ENCODE data around the gene ANO10. TPM values are rescaled to one million over a fixed set of nuclear protein-coding genes. Genes with fewer than 3 reads are reported as not detected.

The ANO10 gene
- total RNA-seq, 1 donor from 2014 or later: 24.9 TPM

DNA sequence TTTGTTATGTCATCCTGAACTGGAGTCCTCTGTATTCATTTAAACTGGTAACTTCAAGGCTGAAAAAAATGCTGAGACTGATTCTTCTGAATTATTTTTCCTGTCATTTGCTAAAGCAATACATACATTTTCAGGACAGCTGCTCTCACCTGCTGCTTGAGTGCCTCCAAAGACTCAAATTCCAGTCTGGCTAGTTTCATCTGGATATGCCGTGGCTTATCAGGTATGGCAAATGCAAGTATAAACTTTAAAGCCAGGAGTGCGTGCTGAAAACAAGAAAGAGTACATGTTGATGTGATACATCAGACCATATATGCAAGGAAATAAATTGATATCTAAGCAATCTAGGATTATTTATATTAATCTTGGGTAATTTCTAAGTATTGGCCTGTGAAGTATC is 189.3 kb downstream of the ANO10 start:
- no peak overlapping the region for H3K4me3 ChIP-seq
- peaks cover 0 to 6% of the 10 kb centered on the region in 2 donors for H3K36me3 ChIP-seq
- H3K27ac ChIP-seq: no peak overlapping the region
- no peaks in the 10 kb centered on the region for H3K4me1 ChIP-seq
- DNase-seq (ENCODE audit: low spot score in 2 of 2): no peak
- intact Hi-C loops (cut with DNase I): no loop called here
- H3K27me3 ChIP-seq: no peaks in the 10 kb centered on the region
- TF ChIP-seq, protein P1, sequence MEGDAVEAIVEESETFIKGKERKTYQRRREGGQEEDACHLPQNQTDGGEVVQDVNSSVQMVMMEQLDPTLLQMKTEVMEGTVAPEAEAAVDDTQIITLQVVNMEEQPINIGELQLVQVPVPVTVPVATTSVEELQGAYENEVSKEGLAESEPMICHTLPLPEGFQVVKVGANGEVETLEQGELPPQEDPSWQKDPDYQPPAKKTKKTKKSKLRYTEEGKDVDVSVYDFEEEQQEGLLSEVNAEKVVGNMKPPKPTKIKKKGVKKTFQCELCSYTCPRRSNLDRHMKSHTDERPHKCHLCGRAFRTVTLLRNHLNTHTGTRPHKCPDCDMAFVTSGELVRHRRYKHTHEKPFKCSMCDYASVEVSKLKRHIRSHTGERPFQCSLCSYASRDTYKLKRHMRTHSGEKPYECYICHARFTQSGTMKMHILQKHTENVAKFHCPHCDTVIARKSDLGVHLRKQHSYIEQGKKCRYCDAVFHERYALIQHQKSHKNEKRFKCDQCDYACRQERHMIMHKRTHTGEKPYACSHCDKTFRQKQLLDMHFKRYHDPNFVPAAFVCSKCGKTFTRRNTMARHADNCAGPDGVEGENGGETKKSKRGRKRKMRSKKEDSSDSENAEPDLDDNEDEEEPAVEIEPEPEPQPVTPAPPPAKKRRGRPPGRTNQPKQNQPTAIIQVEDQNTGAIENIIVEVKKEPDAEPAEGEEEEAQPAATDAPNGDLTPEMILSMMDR (IDR thresholded peaks at IDR 0.05): no peak
- no peaks in the 10 kb centered on the region for H3K9me3 ChIP-seq

DNA sequence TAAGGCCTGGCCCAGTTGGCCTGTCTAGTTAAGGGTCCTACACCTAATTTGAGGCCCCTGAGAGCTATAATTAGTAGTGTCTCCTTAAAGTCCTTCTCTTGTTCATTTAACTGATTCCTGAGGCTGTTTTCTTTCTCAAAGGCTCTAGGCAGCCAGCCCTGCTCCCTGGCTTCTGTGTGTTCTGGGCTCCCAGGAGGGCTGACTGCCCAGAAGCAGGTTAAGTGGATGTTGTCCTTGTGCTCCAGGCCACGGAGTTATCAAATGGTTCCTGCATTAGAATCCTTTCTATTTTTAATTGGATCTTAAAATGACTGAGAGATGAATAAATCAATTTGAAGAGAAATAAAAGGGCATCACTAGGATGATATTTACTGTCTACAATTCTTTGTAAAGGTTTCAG is 195.4 kb downstream of the ANO10 start:
- Histone ChIP-seq H3K4me1 (peaks cover 0 to 6% of the 10 kb centered on the region in 2 donors), H3K4me3 (no peak overlapping the region), H3K36me3 (peaks cover 0 to 4% of the 10 kb centered on the region in 2 donors), H3K27ac (peak overlapping the region; percentile 30 to 34), H3K27me3 (no peaks in the 10 kb centered on the region), H3K9me3 (peaks cover 0 to 7% of the 10 kb centered on the region in 2 donors)
- intact Hi-C loops (cut with DNase I): no loop called here
- TF ChIP-seq, protein P1 (IDR thresholded peaks at IDR 0.05): no peak
- DNase-seq (ENCODE audit: low spot score in 2 of 2): no peak

DNA sequence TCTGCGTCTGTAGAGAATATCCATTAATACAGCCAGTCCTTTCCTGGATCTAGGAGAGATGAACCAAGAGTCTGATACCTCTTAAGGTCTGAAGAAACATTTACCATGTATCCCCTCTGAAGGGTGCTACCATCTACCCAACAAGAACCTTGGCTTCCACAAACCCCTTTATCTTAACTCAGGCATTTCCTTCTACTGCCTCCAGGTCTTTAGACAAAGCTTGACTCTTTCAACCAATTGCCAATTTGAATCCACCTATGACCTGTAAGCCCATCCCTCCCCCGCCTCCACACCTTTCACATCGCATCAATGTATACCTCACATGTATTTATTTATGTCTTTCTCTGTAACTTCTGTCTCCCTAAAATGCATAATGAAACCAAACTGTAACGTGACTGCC is 196.0 kb downstream of the ANO10 start:
- Histone ChIP-seq H3K27me3 (no peaks in the 10 kb centered on the region), H3K36me3 (no peaks in the 10 kb centered on the region), H3K9me3 (peaks cover 0 to 7% of the 10 kb centered on the region in 2 donors), H3K27ac (peak overlapping the region; percentile 30 to 34), H3K4me3 (no peak overlapping the region), H3K4me1 (peaks cover 0 to 6% of the 10 kb centered on the region in 2 donors)
- DNase-seq (ENCODE audit: low spot score in 2 of 2): no peak
- intact Hi-C loops (cut with DNase I): no loop called here
- TF ChIP-seq, protein P1 (IDR thresholded peaks at IDR 0.05): no peak

DNA sequence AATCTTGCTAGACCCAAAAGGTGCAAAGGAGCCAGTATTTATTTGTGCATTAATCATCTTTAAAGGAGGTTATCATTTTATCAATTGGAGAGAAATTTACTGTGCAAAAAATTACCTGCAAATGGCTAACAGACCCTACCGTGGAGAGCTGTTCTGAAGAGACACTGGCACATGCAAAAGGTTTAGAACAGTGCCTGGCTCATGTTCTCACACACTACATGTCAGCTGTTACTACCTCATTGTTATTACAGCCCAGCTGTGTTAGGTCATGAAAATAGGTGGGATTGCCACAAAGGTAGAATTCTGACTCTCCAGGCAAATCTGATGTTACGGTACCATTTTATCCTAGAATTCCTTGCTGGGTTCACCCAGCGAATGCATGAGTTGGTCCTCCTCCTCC is 198.2 kb downstream of the ANO10 start:
- Histone ChIP-seq H3K9me3 (peaks cover 0 to 7% of the 10 kb centered on the region in 2 donors), H3K36me3 (no peaks in the 10 kb centered on the region), H3K27ac (no peak overlapping the region), H3K4me3 (no peak overlapping the region), H3K27me3 (no peaks in the 10 kb centered on the region), H3K4me1 (peaks cover 0 to 6% of the 10 kb centered on the region in 2 donors)
- DNase-seq (ENCODE audit: low spot score in 2 of 2): no peak
- TF ChIP-seq, protein P1 (IDR thresholded peaks at IDR 0.05): no peak
- intact Hi-C loops (cut with DNase I): no loop called here

DNA sequence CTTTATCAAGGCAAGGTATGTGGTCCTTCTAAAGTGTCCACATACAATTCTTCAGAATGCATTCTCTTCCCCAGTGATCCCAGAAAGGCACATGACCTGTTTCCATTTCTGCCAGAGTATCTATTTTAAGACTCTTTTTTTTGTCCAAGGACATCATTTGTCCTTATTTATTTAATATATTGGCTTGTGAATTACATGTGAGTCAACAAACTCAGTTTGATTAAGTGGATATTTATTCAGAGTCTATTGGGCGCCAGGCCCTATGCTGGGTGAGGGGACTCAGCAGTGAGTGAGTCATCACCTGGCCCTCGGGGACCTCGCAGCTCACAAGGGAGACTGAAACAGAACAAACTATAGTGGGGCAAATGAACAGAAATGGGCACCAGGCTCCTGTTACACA is 198.7 kb downstream of the ANO10 start:
- H3K4me3 ChIP-seq: no peak overlapping the region
- no peaks in the 10 kb centered on the region for H3K36me3 ChIP-seq
- H3K4me1 ChIP-seq: peaks cover 0 to 6% of the 10 kb centered on the region in 2 donors
- H3K27me3 ChIP-seq: no peaks in the 10 kb centered on the region
- peak overlapping the region; percentile 15 to 41 for H3K27ac ChIP-seq
- intact Hi-C loops (cut with DNase I): no loop called here
- peak in 1 of 2 donors; percentile 83 for DNase-seq (ENCODE audit: low spot score in 2 of 2)
- peaks cover 0 to 7% of the 10 kb centered on the region in 2 donors for H3K9me3 ChIP-seq
- TF ChIP-seq, protein P1 (IDR thresholded peaks at IDR 0.05): no peak
